Measurements from ENCODE around the gene COX5B.

Gene COX5B

GRCh38 chr2:97660044-97660774 lies 14.3 kb downstream of the COX5B start:
- Histone ChIP-seq H3K27me3 (ENCODE audit: insufficient read depth, poor library complexity, severe bottlenecking) (no peaks in the 10 kb centered on the region), H3K4me3 (replicated peaks; ENCODE audit: insufficient read depth, low read length) (no peak overlapping the region), H3K27ac (replicated peaks) (no peak overlapping the region)
- DNase-seq (ENCODE audit: low read depth in 1 of 2, low spot score in 1 of 2), result peak in 1 of 2 experiments; percentile 70
- TF ChIP-seq GABPA (IDR thresholded peaks at IDR 0.05; ENCODE audit: low read depth), result no peak
- peak; percentile 95 for TF ChIP-seq SPI1 (IDR thresholded peaks at IDR 0.05; ENCODE audit: borderline replicate concordance, low read depth)

DNA sequence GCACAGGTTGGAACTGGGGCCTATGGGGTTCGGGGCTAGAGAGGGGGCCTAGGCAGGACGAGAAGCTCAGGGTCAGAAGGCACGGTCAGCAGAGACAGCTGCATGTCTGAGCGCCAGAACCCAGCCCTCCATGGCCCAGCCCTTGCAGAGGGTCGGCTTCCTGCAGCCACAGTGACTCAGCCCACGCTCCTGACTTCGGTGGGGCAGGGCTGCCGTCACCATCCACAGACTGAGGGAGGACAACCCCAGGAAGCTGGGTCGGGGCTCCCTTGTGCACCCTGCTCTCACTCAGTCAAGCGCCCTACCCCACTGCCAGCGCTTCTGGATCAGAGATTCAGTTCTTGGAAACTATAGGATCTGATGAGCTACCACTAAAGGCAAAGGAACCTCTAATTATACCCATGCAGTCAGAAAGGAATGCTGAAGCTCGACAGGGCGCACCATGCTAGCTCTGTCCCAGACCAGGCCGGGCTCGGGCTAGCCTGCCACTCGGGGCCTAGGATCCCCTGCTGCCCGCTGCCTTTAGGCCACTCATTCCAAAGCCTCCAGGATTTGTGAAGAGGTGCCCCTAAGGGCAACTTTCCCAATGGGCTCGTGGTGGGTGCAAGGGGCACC lies 15.0 kb downstream of the COX5B start:
- DNase-seq (ENCODE audit: low read depth in 1 of 2, low spot score in 1 of 2), result no peak
- no peak overlapping the region for H3K4me3 ChIP-seq (replicated peaks; ENCODE audit: insufficient read depth, low read length)
- H3K27ac ChIP-seq (replicated peaks), result no peak overlapping the region
- H3K27me3 ChIP-seq (ENCODE audit: insufficient read depth, poor library complexity, severe bottlenecking), result no peaks in the 10 kb centered on the region
- TF ChIP-seq SPI1 (IDR thresholded peaks at IDR 0.05; ENCODE audit: borderline replicate concordance, low read depth), result no peak
- no peak for TF ChIP-seq GABPA (IDR thresholded peaks at IDR 0.05; ENCODE audit: low read depth)
- TF ChIP-seq, protein P1, sequence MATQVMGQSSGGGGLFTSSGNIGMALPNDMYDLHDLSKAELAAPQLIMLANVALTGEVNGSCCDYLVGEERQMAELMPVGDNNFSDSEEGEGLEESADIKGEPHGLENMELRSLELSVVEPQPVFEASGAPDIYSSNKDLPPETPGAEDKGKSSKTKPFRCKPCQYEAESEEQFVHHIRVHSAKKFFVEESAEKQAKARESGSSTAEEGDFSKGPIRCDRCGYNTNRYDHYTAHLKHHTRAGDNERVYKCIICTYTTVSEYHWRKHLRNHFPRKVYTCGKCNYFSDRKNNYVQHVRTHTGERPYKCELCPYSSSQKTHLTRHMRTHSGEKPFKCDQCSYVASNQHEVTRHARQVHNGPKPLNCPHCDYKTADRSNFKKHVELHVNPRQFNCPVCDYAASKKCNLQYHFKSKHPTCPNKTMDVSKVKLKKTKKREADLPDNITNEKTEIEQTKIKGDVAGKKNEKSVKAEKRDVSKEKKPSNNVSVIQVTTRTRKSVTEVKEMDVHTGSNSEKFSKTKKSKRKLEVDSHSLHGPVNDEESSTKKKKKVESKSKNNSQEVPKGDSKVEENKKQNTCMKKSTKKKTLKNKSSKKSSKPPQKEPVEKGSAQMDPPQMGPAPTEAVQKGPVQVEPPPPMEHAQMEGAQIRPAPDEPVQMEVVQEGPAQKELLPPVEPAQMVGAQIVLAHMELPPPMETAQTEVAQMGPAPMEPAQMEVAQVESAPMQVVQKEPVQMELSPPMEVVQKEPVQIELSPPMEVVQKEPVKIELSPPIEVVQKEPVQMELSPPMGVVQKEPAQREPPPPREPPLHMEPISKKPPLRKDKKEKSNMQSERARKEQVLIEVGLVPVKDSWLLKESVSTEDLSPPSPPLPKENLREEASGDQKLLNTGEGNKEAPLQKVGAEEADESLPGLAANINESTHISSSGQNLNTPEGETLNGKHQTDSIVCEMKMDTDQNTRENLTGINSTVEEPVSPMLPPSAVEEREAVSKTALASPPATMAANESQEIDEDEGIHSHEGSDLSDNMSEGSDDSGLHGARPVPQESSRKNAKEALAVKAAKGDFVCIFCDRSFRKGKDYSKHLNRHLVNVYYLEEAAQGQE (IDR thresholded peaks at IDR 0.05; ENCODE audit: insufficient replicate concordance, low read depth), result no peak
- TF ChIP-seq POLR2AphosphoS5 (IDR thresholded peaks at IDR 0.05; ENCODE audit: low read depth), result no peak
- TF ChIP-seq, protein P2, sequence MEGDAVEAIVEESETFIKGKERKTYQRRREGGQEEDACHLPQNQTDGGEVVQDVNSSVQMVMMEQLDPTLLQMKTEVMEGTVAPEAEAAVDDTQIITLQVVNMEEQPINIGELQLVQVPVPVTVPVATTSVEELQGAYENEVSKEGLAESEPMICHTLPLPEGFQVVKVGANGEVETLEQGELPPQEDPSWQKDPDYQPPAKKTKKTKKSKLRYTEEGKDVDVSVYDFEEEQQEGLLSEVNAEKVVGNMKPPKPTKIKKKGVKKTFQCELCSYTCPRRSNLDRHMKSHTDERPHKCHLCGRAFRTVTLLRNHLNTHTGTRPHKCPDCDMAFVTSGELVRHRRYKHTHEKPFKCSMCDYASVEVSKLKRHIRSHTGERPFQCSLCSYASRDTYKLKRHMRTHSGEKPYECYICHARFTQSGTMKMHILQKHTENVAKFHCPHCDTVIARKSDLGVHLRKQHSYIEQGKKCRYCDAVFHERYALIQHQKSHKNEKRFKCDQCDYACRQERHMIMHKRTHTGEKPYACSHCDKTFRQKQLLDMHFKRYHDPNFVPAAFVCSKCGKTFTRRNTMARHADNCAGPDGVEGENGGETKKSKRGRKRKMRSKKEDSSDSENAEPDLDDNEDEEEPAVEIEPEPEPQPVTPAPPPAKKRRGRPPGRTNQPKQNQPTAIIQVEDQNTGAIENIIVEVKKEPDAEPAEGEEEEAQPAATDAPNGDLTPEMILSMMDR (IDR thresholded peaks at IDR 0.05; ENCODE audit: insufficient read depth, low read length), result no peak

DNA sequence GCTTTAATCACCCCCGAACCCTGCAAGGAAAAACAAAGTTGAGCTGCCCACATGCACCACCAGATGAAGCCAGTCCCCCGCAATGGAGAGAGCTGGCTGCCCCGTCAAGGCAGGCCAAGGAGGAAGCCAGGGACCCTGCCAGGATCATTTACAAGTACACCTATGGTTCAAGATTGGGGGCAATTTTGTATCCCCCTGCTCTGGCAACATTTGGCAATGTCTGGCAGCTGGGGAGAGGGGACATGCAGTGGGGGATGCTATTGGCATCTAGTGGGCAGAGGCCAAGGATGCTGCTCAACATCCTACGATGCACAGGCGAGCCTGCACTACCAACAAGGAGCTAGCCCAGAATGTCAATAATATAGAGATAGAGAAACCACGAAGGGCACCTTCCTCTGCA lies 16.1 kb downstream of the COX5B start:
- peak overlapping the region; percentile 96 for H3K27ac ChIP-seq (replicated peaks)
- H3K4me3 ChIP-seq (replicated peaks; ENCODE audit: insufficient read depth, low read length), result peak overlapping the region; percentile 64
- no peak for TF ChIP-seq POLR2AphosphoS5 (IDR thresholded peaks at IDR 0.05; ENCODE audit: low read depth)
- TF ChIP-seq, protein P1 (IDR thresholded peaks at IDR 0.05; ENCODE audit: insufficient replicate concordance, low read depth), result no peak
- no peak for TF ChIP-seq SPI1 (IDR thresholded peaks at IDR 0.05; ENCODE audit: borderline replicate concordance, low read depth)
- TF ChIP-seq, protein P2 (IDR thresholded peaks at IDR 0.05; ENCODE audit: insufficient read depth, low read length), result no peak
- no peak for TF ChIP-seq GABPA (IDR thresholded peaks at IDR 0.05; ENCODE audit: low read depth)
- no peaks in the 10 kb centered on the region for H3K27me3 ChIP-seq (ENCODE audit: insufficient read depth, poor library complexity, severe bottlenecking)
- DNase-seq (ENCODE audit: low read depth in 1 of 2, low spot score in 1 of 2), result no peak

- H3K4me3 ChIP-seq (replicated peaks; ENCODE audit: insufficient read depth, low read length), result peak overlapping the region; percentile 64
- no peaks in the 10 kb centered on the region for H3K27me3 ChIP-seq (ENCODE audit: insufficient read depth, poor library complexity, severe bottlenecking)
- TF ChIP-seq SPI1 (IDR thresholded peaks at IDR 0.05; ENCODE audit: borderline replicate concordance, low read depth) (peak; percentile 64; the same call in 1 of the 2 replicates), GABPA (IDR thresholded peaks at IDR 0.05; ENCODE audit: low read depth) (no peak), POLR2AphosphoS5 (IDR thresholded peaks at IDR 0.05; ENCODE audit: low read depth) (0 out of 2 replicates have a peak, but pooled peaks have one; percentile 11)
- TF ChIP-seq, protein P1 (IDR thresholded peaks at IDR 0.05; ENCODE audit: insufficient replicate concordance, low read depth), result no peak
- TF ChIP-seq, protein P2 (IDR thresholded peaks at IDR 0.05; ENCODE audit: insufficient read depth, low read length), result no peak
- peak in 1 of 2 experiments; percentile 64 for DNase-seq (ENCODE audit: low read depth in 1 of 2, low spot score in 1 of 2)
- peak overlapping the region; percentile 96 for H3K27ac ChIP-seq (replicated peaks)
These were observed 16.6 kb downstream of the COX5B start for GRCh38 chr2:97662386-97662894.

Data from HL-60 (cell line).